Measurements from ENCODE around the gene C17orf58. TPM values are rescaled to one million over a fixed set of nuclear protein-coding genes. Genes with fewer than 3 reads are reported as not detected.

C17orf58 gene
- total and polyA plus RNA-seq, 9 of the 15 experiments (the other 6 are each of a cell fraction or from before 2014, with no cell fraction given), result 8.6 to 37.4 (median 27.6) TPM

DNA sequence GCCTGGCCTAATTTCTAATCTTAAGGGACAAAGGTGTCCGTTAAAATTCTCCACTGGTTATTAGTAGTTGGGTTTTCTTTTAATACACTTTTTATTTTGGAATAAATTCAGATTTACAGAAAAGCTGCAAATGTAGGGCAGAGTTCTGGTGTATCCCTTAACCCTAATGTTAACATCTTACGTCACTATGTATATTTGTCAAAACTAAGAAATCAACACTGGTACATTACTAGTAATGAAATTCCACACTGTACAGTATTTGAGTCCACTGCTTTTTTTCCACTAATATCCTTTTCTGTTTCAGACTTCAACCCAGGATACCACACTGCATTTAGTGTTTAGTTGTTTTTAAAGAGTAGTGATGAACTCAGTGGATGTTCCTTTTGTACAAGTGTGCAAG, 20.6 kb upstream of the C17orf58 start:
- ATAC-seq (no peak), FAIRE-seq (no peak), DNase-seq (ENCODE audit: extremely low read depth in 1 of 4, low spot score in 3 of 4) (no peak)
- TF ChIP-seq MEIS2 (IDR thresholded peaks at IDR 0.05; ENCODE audit: partially characterized antibody) (no peak), GATA2 (CRISPR knock-in tag; IDR thresholded peaks at IDR 0.05) (no peak), MEF2D (tag; conservative IDR thresholded peaks at IDR 0.05; ENCODE audit: low read depth) (no peak)
- TF ChIP-seq, protein P1, sequence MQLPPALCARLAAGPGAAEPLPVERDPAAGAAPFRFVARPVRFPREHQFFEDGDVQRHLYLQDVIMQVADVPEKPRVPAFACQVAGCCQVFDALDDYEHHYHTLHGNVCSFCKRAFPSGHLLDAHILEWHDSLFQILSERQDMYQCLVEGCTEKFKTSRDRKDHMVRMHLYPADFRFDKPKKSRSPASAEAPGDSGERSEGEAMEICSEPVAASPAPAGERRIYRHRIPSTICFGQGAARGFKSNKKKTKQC (CRISPR knock-in tag; IDR thresholded peaks at IDR 0.05), result no peak
- TF ChIP-seq, protein P2, sequence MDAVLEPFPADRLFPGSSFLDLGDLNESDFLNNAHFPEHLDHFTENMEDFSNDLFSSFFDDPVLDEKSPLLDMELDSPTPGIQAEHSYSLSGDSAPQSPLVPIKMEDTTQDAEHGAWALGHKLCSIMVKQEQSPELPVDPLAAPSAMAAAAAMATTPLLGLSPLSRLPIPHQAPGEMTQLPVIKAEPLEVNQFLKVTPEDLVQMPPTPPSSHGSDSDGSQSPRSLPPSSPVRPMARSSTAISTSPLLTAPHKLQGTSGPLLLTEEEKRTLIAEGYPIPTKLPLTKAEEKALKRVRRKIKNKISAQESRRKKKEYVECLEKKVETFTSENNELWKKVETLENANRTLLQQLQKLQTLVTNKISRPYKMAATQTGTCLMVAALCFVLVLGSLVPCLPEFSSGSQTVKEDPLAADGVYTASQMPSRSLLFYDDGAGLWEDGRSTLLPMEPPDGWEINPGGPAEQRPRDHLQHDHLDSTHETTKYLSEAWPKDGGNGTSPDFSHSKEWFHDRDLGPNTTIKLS (IDR thresholded peaks at IDR 0.05; ENCODE audit: borderline replicate concordance, low read depth), result no peak
- Histone ChIP-seq H3K9me1 (ENCODE audit: control insufficient read depth, insufficient read depth, low read length) (no peaks in the 10 kb centered on the region), H3K36me3 (ENCODE audit: control insufficient read depth, insufficient read depth, low read length) (no peaks in the 10 kb centered on the region), H3K27me3 (ENCODE audit: control insufficient read depth in 2 of 2, insufficient read depth in 2 of 2, low read length in 2 of 2) (no peaks in the 10 kb centered on the region), H3K4me2 (ENCODE audit: insufficient read depth, low read length) (no peak overlapping the region), H4K20me1 (replicated peaks; ENCODE audit: control insufficient read depth, insufficient read depth, low read length) (no peaks in the 10 kb centered on the region), H3K9me3 (replicated peaks; ENCODE audit: control insufficient read depth, insufficient read depth, low read depth, low read length) (no peaks in the 10 kb centered on the region; the same call in 1 of the 2 replicates), H3K27ac (ENCODE audit: extremely low read depth, low read depth, low read length) (no peak overlapping the region), H3K4me1 (replicated peaks in 1 of 2; ENCODE audit: control insufficient read depth in 2 of 2, insufficient read depth in 2 of 2, low read length in 2 of 2) (peaks cover 12 to 13% of the 10 kb centered on the region in 2 experiments; a peak in 4 of 5 replicates), H2AFZ (ENCODE audit: low read depth, low read length) (no peak overlapping the region), H3K79me2 (ENCODE audit: control insufficient read depth, insufficient read depth, low read length) (no peaks in the 10 kb centered on the region), H3K9ac (ENCODE audit: insufficient read depth in 1 of 2, low read depth in 2 of 2, low read length in 2 of 2) (no peak overlapping the region), H3K4me3 (no peak overlapping the region)
- intact Hi-C loops (cut with micrococcal nuclease), result loop anchor here (10.0 kb wide), 1 partner anchor 182 kb away; no protein-coding TSS in a partner anchor
- in situ Hi-C loops (cut with MboI), result no loop called here
- POLR2A ChIA-PET, result no interaction called here
- no TSS peak for BruUV-seq (replicated peaks)
- CTCF ChIA-PET (ENCODE audit: low intra/inter-chr PET ratio), result no interaction called here
- 67% methylated on average over 2 of the region's 2 CpGs for WGBS (ENCODE audit: insufficient coverage, low coverage, missing lambda C conversion rate)
